ENCODE results near the gene RNU1-4.
"Not testable (repeated sequence)": the region's sequence is repeated elsewhere in the genome, so short reads cannot be mapped to it uniquely, and the experiment has no call there.

RNU1-4 gene

GRCh38 chr1:16704502-16705100 is 35.7 kb upstream of the RNU1-4 start:
- in situ Hi-C loops (cut with HindIII; ENCODE audit: low sequenced_read_pairs); DNase-seq (ENCODE audit: low read depth, low spot score); H3K4me3 ChIP-seq (ENCODE audit: low read depth, low read length): not testable (repeated sequence)

GRCh38 chr1:16706302-16706701 is 34.0 kb upstream of the RNU1-4 start:
- H3K4me3 ChIP-seq (ENCODE audit: low read depth, low read length); in situ Hi-C loops (cut with HindIII; ENCODE audit: low sequenced_read_pairs); DNase-seq (ENCODE audit: low read depth, low spot score): not testable (repeated sequence)

- H3K4me3 ChIP-seq (ENCODE audit: low read depth, low read length); DNase-seq (ENCODE audit: low read depth, low spot score): not testable (repeated sequence)
Observed at GRCh38 chr1:16707130-16708093, 32.9 kb upstream of the RNU1-4 start.

GRCh38 chr1:16708704-16709103 is 31.6 kb upstream of the RNU1-4 start:
- in situ Hi-C loops (cut with HindIII; ENCODE audit: low sequenced_read_pairs); DNase-seq (ENCODE audit: low read depth, low spot score); H3K4me3 ChIP-seq (ENCODE audit: low read depth, low read length): not testable (repeated sequence)

More at GRCh38 chr1:16707130-16708093, 32.9 kb upstream of the RNU1-4 start:
- in situ Hi-C loops (cut with HindIII; ENCODE audit: low sequenced_read_pairs) = not testable (repeated sequence)

- in situ Hi-C loops (cut with HindIII; ENCODE audit: low sequenced_read_pairs); DNase-seq (ENCODE audit: low read depth, low spot score); H3K4me3 ChIP-seq (ENCODE audit: low read depth, low read length): not testable (repeated sequence)
Observed at GRCh38 chr1:16709659-16710087, 30.6 kb upstream of the RNU1-4 start.

DNA sequence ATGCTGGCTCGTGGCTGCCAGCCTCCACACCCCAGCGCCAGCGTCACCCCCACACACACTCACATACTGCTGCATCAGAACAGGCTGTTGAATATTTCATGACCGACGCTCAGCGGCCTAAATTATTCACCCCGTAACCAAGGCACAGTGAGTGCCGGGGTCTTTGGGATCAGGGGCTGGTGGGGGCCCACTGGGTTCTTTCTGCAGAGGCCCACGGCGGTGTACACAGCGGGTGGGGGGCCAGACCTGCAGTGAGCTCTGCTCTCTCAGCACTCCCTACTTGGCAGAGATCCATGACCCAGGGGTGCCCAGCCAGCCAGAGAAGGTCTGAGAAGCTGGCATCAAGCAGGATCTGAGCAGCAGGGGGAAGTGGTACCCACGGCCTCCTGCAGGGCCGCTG is 29.7 kb upstream of the RNU1-4 start:
- in situ Hi-C loops (cut with HindIII; ENCODE audit: low sequenced_read_pairs); DNase-seq (ENCODE audit: low read depth, low spot score); H3K4me3 ChIP-seq (ENCODE audit: low read depth, low read length): not testable (repeated sequence)

DNA sequence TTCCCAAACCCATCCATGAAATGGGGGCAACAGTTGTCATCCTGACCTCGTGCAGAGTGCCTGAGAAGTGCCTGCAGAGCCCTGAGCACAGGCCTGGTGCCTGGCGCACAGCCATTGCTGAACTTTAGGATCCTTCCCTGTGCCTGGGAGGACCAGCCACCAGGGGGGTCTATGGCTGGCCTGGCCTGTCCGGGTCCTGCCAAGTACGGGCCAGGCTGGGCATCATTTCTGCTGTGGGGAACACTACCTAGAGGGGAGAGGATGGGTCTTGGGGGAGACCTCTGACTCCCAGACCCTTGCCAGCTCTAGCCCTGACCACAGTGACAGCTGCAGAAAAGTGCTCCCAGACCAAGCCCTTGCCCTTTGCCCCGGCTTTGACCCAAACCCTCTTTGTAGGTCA is 28.2 kb upstream of the RNU1-4 start:
- DNase-seq (ENCODE audit: low read depth, low spot score); H3K4me3 ChIP-seq (ENCODE audit: low read depth, low read length); in situ Hi-C loops (cut with HindIII; ENCODE audit: low sequenced_read_pairs): not testable (repeated sequence)

- in situ Hi-C loops (cut with HindIII; ENCODE audit: low sequenced_read_pairs); DNase-seq (ENCODE audit: low read depth, low spot score); H3K4me3 ChIP-seq (ENCODE audit: low read depth, low read length): not testable (repeated sequence)
Observed at GRCh38 chr1:16712582-16712981, 27.7 kb upstream of the RNU1-4 start.

DNA sequence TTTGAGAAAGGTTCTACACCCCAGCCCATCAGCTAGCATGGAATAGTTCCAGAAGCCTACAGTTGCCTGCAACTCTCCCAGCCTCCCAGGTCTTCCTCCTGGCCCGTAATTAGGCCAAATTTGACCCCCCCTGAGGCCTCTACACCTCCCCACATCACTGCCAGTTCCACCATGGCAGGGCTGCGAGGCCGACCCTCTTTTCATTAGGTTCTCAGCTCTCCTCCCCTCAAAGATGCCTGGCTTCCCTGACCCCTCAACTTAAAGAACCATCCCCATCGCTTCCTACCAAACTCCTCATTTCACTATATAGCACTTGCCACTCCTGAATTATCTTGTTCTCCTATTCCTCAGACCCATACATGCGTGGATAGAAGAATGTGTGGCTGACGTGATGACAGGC is 27.3 kb upstream of the RNU1-4 start:
- H3K4me3 ChIP-seq (ENCODE audit: low read depth, low read length); DNase-seq (ENCODE audit: low read depth, low spot score); in situ Hi-C loops (cut with HindIII; ENCODE audit: low sequenced_read_pairs): not testable (repeated sequence)

- in situ Hi-C loops (cut with HindIII; ENCODE audit: low sequenced_read_pairs); H3K4me3 ChIP-seq (ENCODE audit: low read depth, low read length); DNase-seq (ENCODE audit: low read depth, low spot score): not testable (repeated sequence)
Observed at GRCh38 chr1:16713480-16713879, 26.8 kb upstream of the RNU1-4 start.

DNA sequence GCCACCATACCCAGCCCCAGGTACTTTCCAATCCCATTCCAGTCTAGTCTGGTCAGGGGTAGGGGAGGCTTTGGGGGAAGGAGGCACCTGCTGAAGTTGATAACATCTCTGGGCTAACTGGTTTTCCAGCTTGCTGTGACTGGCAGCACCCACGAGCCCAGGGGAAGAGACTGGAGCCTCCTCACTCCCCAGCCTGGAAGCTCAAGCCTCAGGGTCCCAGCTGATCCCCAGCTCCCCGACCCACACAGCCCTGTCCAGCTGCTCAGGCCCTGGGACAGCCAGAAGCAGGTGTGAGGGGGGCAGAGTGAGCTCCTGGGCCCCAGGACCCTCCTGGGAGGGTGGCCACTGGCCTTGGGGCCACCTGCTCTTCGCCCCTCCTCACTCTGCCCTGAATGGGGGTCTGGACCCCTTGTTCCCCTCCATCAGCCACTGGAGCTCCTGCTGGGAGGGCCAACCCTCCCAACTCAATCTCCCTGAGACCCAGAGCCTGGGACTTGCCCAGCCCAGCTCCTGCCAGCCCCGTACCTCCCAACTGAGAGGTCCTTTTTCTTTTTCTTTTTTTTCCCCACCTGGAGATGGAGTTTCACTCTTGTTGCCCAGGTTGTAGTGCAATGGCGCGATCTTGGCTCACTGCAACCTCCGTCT is 23.5 kb upstream of the RNU1-4 start:
- no peak for TF ChIP-seq CTCF (IDR thresholded peaks at IDR 0.05; ENCODE audit: low read depth, low read length)
- DNase-seq (ENCODE audit: low read depth, low spot score) = no peak
- no peak overlapping the region for H3K4me3 ChIP-seq (ENCODE audit: low read depth, low read length)
- in situ Hi-C loops (cut with HindIII; ENCODE audit: low sequenced_read_pairs) = no loop called here

Data from astrocyte of the spinal cord (primary cell).